GM12878 (cell line): Measurements from ENCODE around the gene BCAN. TPM values are rescaled to one million over a fixed set of nuclear protein-coding genes. Genes with fewer than 3 reads are reported as not detected.

Source experiments
- ATAC-seq: fragments of 200-7000 bp; cut with Tn5 transposase; 3 replicates; pipeline ENCODE4 v1.9.1; 2020; ENCODE audit warnings: mild to moderate bottlenecking, moderate library complexity
- BruUV-seq: library from RNA; stranded (reverse); fragments of 400-500 nt; replicated peaks from 2 replicates; lab custom pipeline; 2021; lab: Mats Ljungman, UMichigan
- CTCF ChIA-PET: fragments of 300-600 bp; sonication (Branson Sonifier 250); formaldehyde crosslinking; extraction: SDS; loops from one replicate; lab custom pipeline; 2021; ENCODE audit warnings: inconsistent platforms; lab: Yijun Ruan, JAX
- POLR2A ChIA-PET: fragments of 350-600 bp; formaldehyde crosslinking; extraction: SDS; loops from one replicate; lab custom pipeline; 2021; ENCODE audit warnings: inconsistent platforms; lab: Charles Lee
- RAD21 ChIA-PET: fragments of 300-600 bp; sonication (Branson Sonifier 250); formaldehyde crosslinking; loops from one replicate; lab custom pipeline; 2023; ENCODE audit warnings: antibody characterized with exemption; ENCODE audit not compliant: unreplicated experiment; lab: Charles Lee
- SMC1A ChIA-PET: fragments of 300-600 bp; sonication (Branson Sonifier 250); formaldehyde crosslinking; loops from one replicate; lab custom pipeline; 2023; ENCODE audit not compliant: unreplicated experiment, uncharacterized antibody; lab: Charles Lee
- DNase-seq: peaks from one replicate; pipeline ENCODE4 v3.0.0-alpha.2; 2011; ENCODE audit warnings: low read depth, low spot score
- FAIRE-seq: peaks from 3 replicates; lab custom pipeline; 2011; peaks lifted over from hg19 to GRCh38; lab: Jason Lieb, UNC
- H2AFZ ChIP-seq: 2 replicates; pipeline ENCODE4 v1.6.0; 2011; ENCODE audit warnings: low read depth, low read length, control low read depth; ENCODE audit not compliant: control insufficient read depth
- H3K27ac ChIP-seq: 2 replicates; pipeline ENCODE4 v1.5.1; 2011; ENCODE audit warnings: control low read depth; ENCODE audit not compliant: control insufficient read depth, insufficient read depth
- H3K27me3 ChIP-seq, 2 experiments: replicated peaks in 1 of 2; 2 replicates each; pipeline versions ENCODE4 v1.6.0 to v1.6.1; 2011; ENCODE audit warnings: low read length in 1 of 2; ENCODE audit not compliant: control insufficient read depth in 2 of 2, insufficient read depth in 2 of 2
- H3K36me3 ChIP-seq, 2 experiments: 2 replicates each; pipeline ENCODE4 v1.5.1; 2011; ENCODE audit warnings: low read length in 1 of 2; ENCODE audit not compliant: control insufficient read depth in 2 of 2, insufficient read depth in 2 of 2
- H3K4me1 ChIP-seq: 2 replicates; pipeline ENCODE4 v1.6.1; 2011; ENCODE audit warnings: mild to moderate bottlenecking, low read length, moderate library complexity, mixed read lengths; ENCODE audit not compliant: control insufficient read depth, insufficient read depth
- H3K4me2 ChIP-seq: 2 replicates; pipeline ENCODE4 v1.6.0; 2011; ENCODE audit warnings: control low read depth; ENCODE audit not compliant: control insufficient read depth, insufficient read depth
- H3K4me3 ChIP-seq: fragments of 200-600 bp; sonication (generic); 2 replicates; pipeline ENCODE4 v1.5.1; 2016
- H3K79me2 ChIP-seq: 2 replicates; pipeline ENCODE4 v1.6.0; 2011; ENCODE audit warnings: low read length; ENCODE audit not compliant: control insufficient read depth, insufficient read depth
- H3K9ac ChIP-seq: 2 replicates; pipeline ENCODE4 v1.8.0; 2011; ENCODE audit warnings: low read length, control low read depth, mixed read lengths; ENCODE audit not compliant: control insufficient read depth, insufficient read depth
- H3K9me3 ChIP-seq: replicated peaks from 3 replicates; pipeline ENCODE4 v1.5.1; 2011; ENCODE audit warnings: mild to moderate bottlenecking, low read length; ENCODE audit not compliant: control insufficient read depth, insufficient read depth
- H4K20me1 ChIP-seq: 2 replicates; pipeline ENCODE4 v1.6.0; 2011; ENCODE audit not compliant: control insufficient read depth, insufficient read depth
- ATF7 ChIP-seq: fragments of 450-650 bp; IDR thresholded peaks from 2 replicates; pipeline ENCODE4 v1.6.1; 2016; ENCODE audit warnings: low read depth, mild to moderate bottlenecking
- BCLAF1 ChIP-seq: fragments of 450-650 bp; IDR thresholded peaks from 2 replicates; pipeline ENCODE4 v1.6.1; 2017; ENCODE audit warnings: antibody characterized with exemption, mild to moderate bottlenecking, moderate library complexity
- BHLHE40 ChIP-seq, 2 experiments: fragments of 450-650 bp in 1 of 2; IDR thresholded peaks; 2 replicates each; pipeline ENCODE4 v1.6.1; 2011 to 2017; ENCODE audit warnings: low read depth in 2 of 2, borderline replicate concordance in 1 of 2, improper control_type of control experiment in 1 of 2, low read length in 1 of 2, mild to moderate bottlenecking in 1 of 2
- CHD2 ChIP-seq: IDR thresholded peaks from 2 replicates; pipeline ENCODE4 v1.6.1; 2011; ENCODE audit warnings: low read depth, low read length, improper control_type of control experiment, borderline replicate concordance
- CREB1 ChIP-seq: IDR thresholded peaks from 2 replicates; pipeline ENCODE4 v1.6.1; 2012; ENCODE audit warnings: low read depth, mild to moderate bottlenecking, inconsistent platforms
- ESRRA ChIP-seq: IDR thresholded peaks from 2 replicates; pipeline ENCODE4 v1.6.1; 2012; ENCODE audit warnings: mild to moderate bottlenecking, low read length, improper control_type of control experiment
- GABPA ChIP-seq: IDR thresholded peaks from 2 replicates; pipeline ENCODE4 v1.6.1; 2014; ENCODE audit warnings: antibody characterized with exemption, low read depth, mild to moderate bottlenecking, inconsistent platforms
- GATAD2B ChIP-seq: fragments of 450-650 bp; conservative IDR thresholded peaks from 2 replicates; pipeline ENCODE4 v1.6.1; 2017; ENCODE audit warnings: low read depth, mild to moderate bottlenecking, moderate library complexity
- HDAC6 ChIP-seq: fragments of 200-600 bp; sonication (generic); IDR thresholded peaks from one replicate; pipeline ENCODE4 v1.8.0; 2017; ENCODE audit warnings: antibody characterized with exemption; ENCODE audit not compliant: unreplicated experiment
- MTA3 ChIP-seq: IDR thresholded peaks from 2 replicates; pipeline ENCODE4 v1.6.1; 2012; ENCODE audit warnings: low read length, inconsistent platforms, borderline replicate concordance
- MYB ChIP-seq: fragments of 150-350 bp; IDR thresholded peaks from 2 replicates; pipeline ENCODE4 v1.6.1; 2014; ENCODE audit warnings: mild to moderate bottlenecking, low read depth, low read length, borderline replicate concordance
- NBN ChIP-seq: fragments of 450-650 bp; IDR thresholded peaks from 2 replicates; pipeline ENCODE4 v1.6.1; 2016
- PAX5 ChIP-seq: IDR thresholded peaks from 2 replicates; pipeline ENCODE4 v1.6.1; 2011; ENCODE audit warnings: low read depth, low read length, borderline replicate concordance
- PKNOX1 ChIP-seq: fragments of 450-650 bp; IDR thresholded peaks from 2 replicates; pipeline ENCODE4 v1.6.1; 2016; ENCODE audit warnings: mild to moderate bottlenecking
- SUPT20H ChIP-seq: IDR thresholded peaks from 2 replicates; pipeline ENCODE4 v1.6.1; 2011; ENCODE audit warnings: low read depth, mild to moderate bottlenecking, low read length, moderate library complexity, borderline replicate concordance; ENCODE audit not compliant: control insufficient read depth
- ZBTB40 ChIP-seq: fragments of 450-650 bp; IDR thresholded peaks from 2 replicates; pipeline ENCODE4 v1.6.1; 2016; ENCODE audit warnings: mild to moderate bottlenecking, moderate library complexity, borderline replicate concordance
- WGBS: methylation state at CpG from one replicate; pipeline ENCODE4 v1.1.6; 2016; ENCODE audit warnings: low lambda C conversion rate; ENCODE audit not compliant: insufficient replicate concordance, insufficient coverage; ENCODE audit errors: missing lambda C conversion rate; 5-methylcytosine and 5-hydroxymethylcytosine counted together
- in situ Hi-C: fragments of 300-500 bp; cut with MboI; formaldehyde crosslinking; loops from 9 replicates; pipeline ENCODE4 v1.14.3; 2018; ENCODE audit warnings: mixed read lengths
- intact Hi-C: fragments of 100-400 bp; cut with micrococcal nuclease; formaldehyde crosslinking; loops from one replicate; pipeline ENCODE4 v1.14.2; 2022; ENCODE audit not compliant: unreplicated experiment
- polyA plus RNA-seq, 11 experiments: library from polyadenylated mRNA; depleted of rRNA in 4 of 11; unstranded in 6 of 11; stranded (reverse) in 5 of 11; fragments of >200 nt; fragmentation: Nextera tagmentation in 4 of 11; fragmentation: Illumina TruSeq in 1 of 11; extraction: Ambion mirVana in 4 of 11; extraction: Trizol in 1 of 11; gene quantifications; 1 replicate in 1 of 11; 2 replicates in 10 of 11; pipeline versions ENCODE4 v1.2.1 to v1.2.3, GENCODE V29; 2011 to 2016; ENCODE audit warnings: inconsistent platforms in 2 of 11, missing spikeins in 2 of 11, low read depth in 1 of 11
- total RNA-seq, 4 experiments: library from RNA; depleted of rRNA in 3 of 4; stranded (reverse); fragments of >200 nt in 3 of 4; fragmentation: Illumina TruSeq in 1 of 4; extraction: Trizol in 1 of 4; gene quantifications; 2 replicates each; pipeline versions ENCODE4 v1.2.1 to v1.2.3, GENCODE V29; 2013 to 2021

BCAN gene
- total and polyA plus RNA-seq, 10 of the 15 experiments (the other 5 are each of a cell fraction or from before 2014, with no cell fraction given): 0.05 to 1.3 (median 0.18) TPM; not detected in 1

GRCh38 chr1:156601892-156602291, 40.0 kb upstream of the BCAN start:
- peaks cover 32% of the 10 kb centered on the region for H3K79me2 ChIP-seq
- SMC1A ChIA-PET: interaction anchor here (0.6 to 7.7 kb wide), 10 partner anchors 10 to 243 kb away, joined by 3 to 47 read pairs (median 3); partner anchors contain the start of gene NAXE
- peaks cover 10% of the 10 kb centered on the region in 2 experiments; a peak in 3 of 4 replicates for H3K36me3 ChIP-seq
- peak overlapping the region; percentile 93 for H3K27ac ChIP-seq
- no peak for FAIRE-seq
- peaks cover 9% of the 10 kb centered on the region for H3K4me1 ChIP-seq
- CTCF ChIA-PET: interaction anchor here (0.6 to 5.0 kb wide), 11 partner anchors 10 to 156 kb away, joined by 3 to 49 read pairs (median 4); partner anchors contain the start of genes IQGAP3 and NAXE
- H3K27me3 ChIP-seq: no peaks in the 10 kb centered on the region
- intact Hi-C loops (loop anchor here (5.0 to 10.0 kb wide), 2 partner anchors 95 to 117 kb away; no protein-coding TSS in a partner anchor), in situ Hi-C loops (loop anchor here (10.0 kb wide), 1 partner anchor 147 kb away; no protein-coding TSS in a partner anchor)
- no peaks in the 10 kb centered on the region for H4K20me1 ChIP-seq
- no peak for DNase-seq
- POLR2A ChIA-PET: interaction anchor here (0.7 to 4.3 kb wide), 3 partner anchors 10 to 118 kb away, joined by 3 to 39 read pairs (median 11); partner anchors contain the start of gene NAXE
- no TSS peak for BruUV-seq
- peak overlapping the region; percentile 82 for H3K4me3 ChIP-seq
- peak overlapping the region; percentile 97 for H3K4me2 ChIP-seq
- RAD21 ChIA-PET: interaction anchor here (0.9 to 3.2 kb wide), 5 partner anchors 10 to 145 kb away, joined by 3 to 18 read pairs (median 5); partner anchors contain the start of gene NAXE
- H3K9ac ChIP-seq: peak overlapping the region; percentile 97
- peak overlapping the region; percentile 100 for H2AFZ ChIP-seq
- H3K9me3 ChIP-seq: no peaks in the 10 kb centered on the region
- WGBS: 12% methylated on average over 12 of the region's 12 CpGs
- ATAC-seq: peak; percentile 65
- TF ChIP-seq BCLAF1: no peak
- no peak for TF ChIP-seq GATAD2B
- no peak for TF ChIP-seq CHD2
- TF ChIP-seq NBN: no peak
- TF ChIP-seq MTA3: no peak
- TF ChIP-seq ZBTB40: no peak
- TF ChIP-seq SUPT20H: no peak
- TF ChIP-seq ATF7: no peak
- TF ChIP-seq GABPA: no peak
- peak in 1 of 2 experiments; percentile 3; a peak in 1 of 4 replicates for TF ChIP-seq BHLHE40 (IDR thresholded peaks at IDR 0.05; ENCODE audit: borderline replicate concordance in 1 of 2, low read depth in 2 of 2, low read length in 1 of 2)
- TF ChIP-seq PAX5: peak; percentile 92
- no peak for TF ChIP-seq ESRRA
- TF ChIP-seq MYB: no peak
- no peak for TF ChIP-seq HDAC6
- peak; percentile 6; the same call in 1 of the 2 replicates for TF ChIP-seq CREB1
- TF ChIP-seq PKNOX1: peak; percentile 6; the same call in 1 of the 2 replicates
